NCI-H146 treated with DMSO at 0.1 percent for 48 hours (cell line): ENCODE data around the gene BORCS6.
A peak's percentile ranks its signal among the peaks of the same experiment; 100 is the strongest.

Experiments
- DNase-seq: peaks from one replicate; lab custom pipeline; 2025; ENCODE audit not compliant: unreplicated experiment; lab: John Stamatoyannopoulos, UW

BORCS6 gene

DNA sequence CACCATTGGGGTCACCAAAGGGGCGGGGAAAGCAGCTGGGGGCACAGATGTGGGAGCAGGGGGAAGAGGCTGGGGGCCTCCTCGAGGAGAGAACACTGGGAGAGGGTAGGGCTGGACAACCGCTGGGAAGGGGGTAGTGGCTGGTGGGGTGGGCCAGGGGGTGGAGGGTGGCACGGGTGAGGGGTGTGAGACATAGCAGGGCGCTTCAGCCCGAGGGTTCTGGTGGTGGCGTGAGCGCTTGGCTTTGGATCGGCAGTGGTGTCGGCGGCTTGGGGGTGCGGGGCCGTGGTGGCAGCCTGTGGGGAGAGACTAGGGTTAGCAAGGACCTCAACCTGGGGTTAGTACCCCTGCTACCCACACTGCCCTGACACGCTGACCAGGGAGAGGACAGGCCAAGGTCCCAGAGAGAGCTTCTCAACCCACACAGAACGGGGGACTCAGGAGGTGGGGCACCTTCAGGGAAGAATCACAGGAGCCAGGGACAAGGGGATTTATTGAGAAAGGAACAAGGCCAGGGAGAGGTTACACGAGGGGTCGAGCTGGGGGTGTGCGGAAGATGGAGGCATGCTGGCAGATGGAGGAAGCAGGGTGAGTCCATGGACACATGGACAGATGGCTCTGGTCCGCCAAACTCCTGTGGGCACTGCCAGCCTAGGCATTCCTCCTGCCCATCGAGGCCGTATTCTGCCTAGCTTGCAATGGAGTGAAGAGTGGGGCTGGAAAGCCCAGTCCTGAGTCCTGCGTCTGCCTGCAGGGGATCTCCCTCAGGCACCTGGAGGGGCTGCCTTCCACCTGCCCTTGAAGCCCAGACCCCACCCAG lies 46.2 kb downstream of the BORCS6 start:
- no peak for DNase-seq

DNA sequence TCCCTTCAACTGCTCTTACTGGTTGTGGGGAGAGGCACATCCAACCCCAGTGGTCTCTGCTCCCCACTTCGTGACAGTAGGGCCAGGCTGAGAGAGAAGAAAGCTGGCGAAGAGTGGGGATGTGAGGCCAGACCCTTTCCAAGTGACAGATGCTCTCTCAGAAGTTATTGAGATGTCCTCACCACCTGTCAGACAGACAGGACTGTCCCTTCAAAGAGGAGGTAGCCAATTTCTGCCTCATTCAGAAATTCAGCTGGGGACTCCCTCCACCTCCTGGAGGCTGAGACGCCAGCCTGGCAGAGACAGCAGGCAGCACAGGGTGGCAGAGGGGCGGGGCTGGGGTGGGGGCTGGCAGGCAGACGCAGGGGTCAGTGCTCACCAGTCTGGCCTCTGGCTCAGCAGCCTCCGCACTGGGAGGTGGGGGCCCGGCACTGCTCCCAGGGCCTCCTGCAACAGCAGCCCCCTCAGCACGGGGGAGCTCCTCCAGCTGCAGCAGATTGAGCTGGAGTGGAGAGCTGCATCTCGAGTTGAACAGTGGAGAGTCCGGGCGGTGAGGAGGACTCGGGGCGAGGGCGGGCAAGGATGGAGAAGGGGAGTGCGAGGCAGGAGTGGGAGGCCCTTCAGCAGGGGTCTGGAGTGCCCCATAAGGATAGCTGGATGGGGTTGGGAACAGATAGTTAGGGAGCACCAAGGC lies 46.9 kb downstream of the BORCS6 start:
- DNase-seq: no peak

DNA sequence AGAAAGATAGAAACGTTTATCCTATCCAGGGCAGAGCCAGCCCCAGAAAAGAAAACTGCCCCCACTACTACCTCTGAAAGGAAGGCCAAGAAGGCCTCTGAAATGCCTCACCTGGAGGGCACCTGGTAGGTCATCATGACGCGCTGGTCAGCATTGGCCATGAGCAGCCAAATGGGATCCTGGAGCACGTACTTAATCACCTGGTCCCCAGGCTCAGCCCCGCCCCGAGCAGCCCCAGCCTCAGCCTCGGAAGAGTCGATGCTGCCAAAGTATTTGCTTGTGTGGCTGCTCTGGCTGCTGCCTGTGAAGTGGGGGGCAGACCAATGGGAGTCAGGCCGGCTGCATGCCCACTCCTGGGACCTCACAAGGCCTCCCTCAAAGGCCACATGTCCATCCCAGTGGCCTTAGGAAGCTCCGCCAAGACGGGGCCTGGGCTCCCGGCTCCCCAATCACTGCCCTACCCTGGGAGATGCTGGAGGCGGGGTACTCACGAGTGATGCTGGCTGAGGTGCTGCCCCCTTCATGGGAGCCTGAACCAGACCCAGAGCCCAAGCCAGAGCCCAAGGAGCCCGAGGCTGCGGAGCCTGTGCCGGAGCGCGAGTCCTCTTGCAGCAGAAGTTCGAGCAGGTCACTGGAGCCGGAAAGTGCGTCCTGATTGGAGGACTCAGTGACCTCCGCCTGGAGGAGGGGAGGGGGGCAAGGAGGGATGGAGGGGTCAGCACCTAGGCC lies 47.7 kb downstream of the BORCS6 start:
- DNase-seq: no peak

DNA sequence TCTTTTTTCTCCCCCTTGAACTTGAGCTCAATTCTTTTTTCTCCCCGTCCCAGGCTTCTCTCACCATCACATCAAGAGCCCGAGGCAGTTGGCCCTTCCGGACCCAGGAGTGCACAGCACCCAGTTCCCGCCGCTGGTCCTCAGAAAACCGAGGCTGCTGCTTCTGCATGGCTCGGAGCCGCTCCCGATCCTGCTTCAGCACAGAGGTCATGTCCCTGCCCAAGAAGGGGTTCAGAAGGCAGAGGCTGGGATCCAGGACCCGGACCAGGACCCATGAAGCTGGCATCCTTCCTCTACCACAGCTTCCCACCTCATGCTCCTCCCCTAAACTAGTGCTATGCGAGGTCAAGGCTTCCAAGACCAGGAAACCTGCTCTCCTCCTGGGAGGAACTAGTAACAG lies 48.2 kb downstream of the BORCS6 start:
- DNase-seq: no peak

DNA sequence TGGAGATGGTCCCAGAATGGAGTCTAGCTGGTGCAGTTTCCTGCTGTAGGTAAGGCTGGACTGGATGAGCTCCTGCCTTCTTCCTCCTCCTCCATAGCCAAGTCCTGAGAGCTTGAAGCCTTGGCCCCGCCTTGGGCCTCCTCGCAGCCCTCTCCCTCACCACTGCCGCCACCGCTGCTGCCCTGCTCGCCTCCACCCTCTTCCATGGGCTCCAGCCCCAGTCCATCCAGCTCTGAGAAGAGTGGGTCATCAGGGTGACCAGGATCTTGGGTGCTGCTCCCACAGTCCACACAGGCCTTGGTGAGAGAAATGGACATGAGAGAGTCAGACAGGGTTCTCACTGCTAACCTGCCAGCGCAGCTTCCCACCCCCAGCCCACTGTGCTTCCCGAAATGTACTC lies 48.9 kb downstream of the BORCS6 start:
- no peak for DNase-seq

DNA sequence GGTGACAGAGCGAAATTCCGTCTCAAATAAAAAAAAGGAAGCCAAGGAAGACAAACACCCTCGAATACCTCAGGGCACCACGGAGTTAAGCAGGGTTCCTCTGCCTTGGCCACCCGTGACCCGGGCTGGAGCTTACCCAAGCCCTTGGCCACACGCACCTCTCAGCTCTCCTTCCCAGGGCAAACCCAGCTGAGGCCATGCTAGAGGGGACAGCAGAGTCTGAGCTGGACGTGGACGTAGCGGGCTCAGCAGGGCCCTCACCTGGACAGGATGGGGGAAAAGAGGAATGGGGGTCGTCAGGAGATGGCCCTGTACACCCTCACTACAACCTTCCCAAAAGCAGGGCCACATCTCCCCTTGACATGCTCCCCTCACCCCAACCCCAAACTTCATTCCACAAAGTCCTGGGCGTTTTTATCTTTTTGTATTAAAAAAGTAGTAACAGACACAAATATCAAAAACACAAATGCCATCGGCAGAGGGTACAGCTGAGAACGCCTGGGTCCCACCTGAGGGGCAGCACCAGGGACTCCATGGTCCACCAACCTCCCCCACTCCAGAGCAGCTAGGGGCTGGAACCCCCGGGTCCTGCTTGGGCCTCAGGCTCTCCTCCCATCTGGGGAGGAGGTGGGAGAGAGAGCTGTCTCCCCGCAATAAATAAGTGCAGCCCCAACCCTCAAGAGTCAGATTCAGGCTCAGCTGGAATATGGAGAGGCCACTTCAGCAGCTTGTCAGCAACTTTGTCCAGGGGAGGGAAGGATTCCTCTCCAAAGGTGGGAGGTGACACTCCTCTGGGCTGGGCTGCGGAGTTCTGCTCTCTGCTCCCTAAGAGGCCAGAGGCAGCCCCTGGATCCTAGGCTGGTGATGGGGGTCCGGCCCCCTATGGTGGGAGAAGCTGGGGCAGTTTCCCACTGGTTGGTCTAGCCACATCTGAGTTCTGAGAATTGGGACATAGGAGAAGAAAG lies 49.6 kb downstream of the BORCS6 start:
- no peak for DNase-seq

DNA sequence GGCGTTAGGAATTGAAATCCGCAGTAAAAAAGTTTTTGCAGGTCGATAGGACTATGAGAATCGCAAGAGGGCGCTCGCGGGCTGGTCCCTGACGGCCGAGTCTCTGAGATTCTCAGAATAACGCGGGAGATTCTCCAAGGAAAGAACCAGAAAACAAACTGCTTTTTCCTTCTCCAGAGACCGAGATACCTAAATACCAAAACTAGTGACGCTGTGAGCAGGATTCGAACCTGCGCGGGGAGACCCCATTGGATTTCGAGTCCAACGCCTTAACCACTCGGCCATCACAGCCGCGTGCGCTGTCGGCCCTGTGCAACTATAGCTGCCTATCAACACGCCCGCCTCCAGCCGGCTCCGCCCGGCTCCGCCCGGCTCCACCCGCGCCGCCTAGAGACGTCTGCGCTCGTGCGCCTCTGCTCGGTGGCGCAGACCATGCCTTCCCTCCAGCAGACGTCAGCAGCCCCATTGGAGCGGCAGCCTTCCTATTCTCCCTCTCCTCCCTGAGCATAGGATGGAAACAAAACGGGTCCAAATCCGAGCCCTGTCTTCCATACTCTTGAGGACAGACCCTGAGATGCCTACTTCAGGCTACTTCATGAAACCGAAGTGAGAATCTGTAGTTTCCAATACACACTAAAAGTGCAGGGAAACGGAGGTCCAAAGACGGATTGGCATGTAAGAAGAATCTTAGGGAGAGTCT lies 51.2 kb downstream of the BORCS6 start:
- DNase-seq: peak; percentile 90

DNA sequence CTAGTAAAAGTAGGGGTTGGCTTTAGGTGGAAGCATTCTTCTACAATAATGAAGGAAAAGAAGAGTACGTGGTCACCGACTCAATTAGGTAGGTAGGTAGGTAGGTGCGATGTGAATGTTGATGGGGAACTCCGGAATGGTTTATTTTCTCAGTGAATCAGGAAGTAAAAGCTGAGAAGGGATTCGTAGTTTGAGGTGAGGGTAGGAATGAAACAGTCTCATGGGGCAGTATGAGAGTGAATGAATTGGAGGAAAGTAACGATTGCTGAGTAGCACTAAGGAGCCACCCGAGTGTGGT lies 51.7 kb downstream of the BORCS6 start:
- no peak for DNase-seq
